Measurements from ENCODE around the gene LEMD1.
A peak's percentile ranks its signal among the peaks of the same experiment; 100 is the strongest.
"Not testable (repeated sequence)": the region's sequence is repeated elsewhere in the genome, so short reads cannot be mapped to it uniquely, and the experiment has no call there.

The LEMD1 gene

GRCh38 chr1:205424901-205425600, 3.2 kb upstream of the LEMD1 start:
- no peak for DNase-seq

- DNase-seq, result no peak
These were observed 2.1 kb upstream of the LEMD1 start for GRCh38 chr1:205423814-205424399.

- peak; percentile 48 for DNase-seq
These were observed 1.3 kb upstream of the LEMD1 start for GRCh38 chr1:205422993-205423642.

GRCh38 chr1:205420938-205421337, 918 bp downstream of the LEMD1 start:
- DNase-seq, result no peak

GRCh38 chr1:205417870-205418635, 3.8 kb downstream of the LEMD1 start:
- no peak for DNase-seq

GRCh38 chr1:205416322-205416721, 5.5 kb downstream of the LEMD1 start:
- DNase-seq, result no peak

- DNase-seq, result no peak
These were observed 11.1 kb downstream of the LEMD1 start for GRCh38 chr1:205410581-205411298.

GRCh38 chr1:205407970-205408369, 13.9 kb downstream of the LEMD1 start:
- no peak for DNase-seq

- not testable (repeated sequence) for DNase-seq
These were observed 15.6 kb downstream of the LEMD1 start for GRCh38 chr1:205406252-205406651.

- DNase-seq, result not testable (repeated sequence)
These were observed 17.4 kb downstream of the LEMD1 start for GRCh38 chr1:205404484-205404883.

GRCh38 chr1:205398586-205398985, 23.3 kb downstream of the LEMD1 start:
- no peak for DNase-seq

- DNase-seq, result peak; percentile 90
These were observed 24.8 kb downstream of the LEMD1 start for GRCh38 chr1:205396967-205397616.

- DNase-seq, result no peak
These were observed 26.2 kb downstream of the LEMD1 start for GRCh38 chr1:205395616-205396015.

- no peak for DNase-seq
These were observed 29.2 kb downstream of the LEMD1 start for GRCh38 chr1:205392650-205393049.

GRCh38 chr1:205391386-205391785, 30.5 kb downstream of the LEMD1 start:
- no peak for DNase-seq

GRCh38 chr1:205387845-205388244, 34.0 kb downstream of the LEMD1 start:
- DNase-seq, result no peak

- DNase-seq, result not testable (repeated sequence)
These were observed 38.9 kb downstream of the LEMD1 start for GRCh38 chr1:205382990-205383389.

GRCh38 chr1:205382561-205382960, 39.3 kb downstream of the LEMD1 start:
- DNase-seq, result no peak

GRCh38 chr1:205381305-205381704, 40.6 kb downstream of the LEMD1 start:
- no peak for DNase-seq

- DNase-seq, result no peak
These were observed 41.0 kb downstream of the LEMD1 start for GRCh38 chr1:205380882-205381281.

GRCh38 chr1:205379056-205379455, 42.8 kb downstream of the LEMD1 start:
- no peak for DNase-seq

- DNase-seq, result no peak
These were observed 44.5 kb downstream of the LEMD1 start for GRCh38 chr1:205377355-205377754.

Measured in NCI-H510A treated with DMSO at 0.1 percent for 48 hours (cell line).